ENCODE results near the gene TRPC6.

Gene TRPC6

GRCh38 chr11:101583251-101584128 is at the start of gene TRPC6:
Gene TRPC6, minus strand, starts transcription at chr11:101584007. Its CDS starts 504 bp downstream, at chr11:101583503.
- no peak for ATAC-seq

GRCh38 chr11:101620026-101620425 is 36.2 kb upstream of the TRPC6 start:
- ATAC-seq: no peak

DNA sequence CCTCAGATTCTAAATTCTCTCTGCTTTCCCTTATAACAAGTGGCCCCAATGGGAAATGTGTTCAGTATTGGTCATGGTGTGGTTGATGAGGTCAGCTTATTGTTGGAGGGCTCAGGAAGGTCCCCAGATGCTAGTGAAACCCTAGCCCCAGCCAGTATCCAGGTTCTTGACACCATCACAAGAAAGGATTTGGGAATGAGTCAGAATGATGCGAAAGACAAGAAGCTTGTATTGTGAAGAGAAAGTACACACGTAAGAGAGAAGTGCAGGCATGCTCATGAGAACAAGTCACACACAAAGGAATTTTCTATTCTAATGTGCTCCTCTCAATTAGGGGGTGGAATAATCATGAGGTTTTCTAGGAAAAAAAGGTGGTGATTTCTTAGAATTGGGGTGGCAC is 34.9 kb upstream of the TRPC6 start:
- ATAC-seq: no peak

- no peak for ATAC-seq
Measured at GRCh38 chr11:101617735-101618332, 34.0 kb upstream of the TRPC6 start.

DNA sequence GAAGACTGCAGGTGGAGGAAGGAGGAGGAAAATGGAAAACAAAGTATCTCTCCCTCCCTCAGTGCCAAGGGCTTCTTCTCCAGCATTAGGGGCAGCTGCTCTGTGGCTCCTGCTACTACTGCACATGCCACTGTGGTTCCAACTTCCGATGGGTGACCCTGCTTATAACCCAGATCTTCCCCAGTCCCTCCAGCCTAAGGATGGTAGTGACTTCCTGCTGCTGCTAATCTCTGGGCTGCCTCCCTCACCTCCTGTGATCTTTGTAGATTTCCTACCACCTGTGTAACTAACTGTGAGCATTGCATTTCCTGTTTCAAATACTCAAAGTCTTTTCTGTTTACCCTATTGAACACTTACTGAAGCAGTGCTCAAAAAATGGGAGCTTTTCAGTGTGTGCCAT is 28.7 kb upstream of the TRPC6 start:
- no peak for ATAC-seq

DNA sequence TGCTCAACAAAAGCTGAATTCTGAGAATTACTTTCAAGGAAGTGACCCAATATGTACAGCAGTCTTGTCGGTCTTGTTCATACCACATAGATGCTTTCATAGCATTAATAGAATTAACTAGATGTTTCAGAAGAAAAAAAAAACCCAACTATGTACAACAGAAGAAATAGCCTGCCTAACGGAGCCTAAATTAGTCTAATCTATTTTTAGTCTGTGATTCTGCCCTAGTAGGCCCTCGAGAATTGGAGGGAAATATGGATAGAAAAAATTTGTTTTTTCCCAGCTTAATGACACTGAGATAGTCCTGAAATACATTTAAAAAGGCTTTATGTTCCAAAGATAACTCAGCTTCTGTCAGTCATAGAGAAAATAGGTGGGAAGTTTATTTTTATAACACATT is 17.1 kb upstream of the TRPC6 start:
- no peak for ATAC-seq

DNA sequence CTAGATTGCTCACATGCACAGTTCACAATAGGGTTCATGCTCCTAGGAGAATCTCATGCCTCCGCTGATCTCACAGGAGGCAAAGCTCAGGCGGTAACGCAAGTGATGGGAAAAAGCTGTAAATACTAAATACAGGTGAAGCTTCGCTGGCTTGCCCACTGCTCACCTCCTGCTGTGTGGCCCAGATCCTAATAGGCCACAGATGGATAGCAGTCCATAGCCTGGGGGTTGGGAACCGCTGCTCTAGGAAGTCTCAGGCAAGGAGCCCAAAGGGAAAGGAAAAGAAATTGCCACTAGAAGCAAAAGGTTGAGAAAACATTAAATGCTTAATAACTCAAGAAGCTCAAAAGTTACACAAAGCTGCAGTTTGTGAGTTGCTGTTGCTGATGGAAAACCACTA is 3.2 kb upstream of the TRPC6 start:
- ATAC-seq: no peak

DNA sequence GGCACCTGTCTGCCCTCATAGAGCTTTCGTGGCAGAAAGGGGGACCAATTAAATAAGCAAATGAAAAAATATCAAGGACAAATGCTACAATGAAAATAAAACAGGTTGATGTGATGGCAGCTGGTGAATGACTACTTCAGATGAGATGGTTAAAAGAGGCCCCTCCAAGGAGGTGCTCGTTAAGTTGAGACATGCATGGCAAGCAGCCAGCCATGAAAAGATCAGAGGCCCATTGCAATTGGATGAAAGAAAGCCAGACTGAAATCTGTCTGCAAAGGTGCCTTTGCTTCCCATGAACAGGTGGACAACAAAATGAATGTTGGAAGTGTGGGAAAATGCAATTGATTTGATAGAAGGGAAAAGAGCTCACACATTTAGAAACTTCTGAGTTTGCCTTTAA is 848 bp upstream of the TRPC6 start:
- ATAC-seq: no peak

DNA sequence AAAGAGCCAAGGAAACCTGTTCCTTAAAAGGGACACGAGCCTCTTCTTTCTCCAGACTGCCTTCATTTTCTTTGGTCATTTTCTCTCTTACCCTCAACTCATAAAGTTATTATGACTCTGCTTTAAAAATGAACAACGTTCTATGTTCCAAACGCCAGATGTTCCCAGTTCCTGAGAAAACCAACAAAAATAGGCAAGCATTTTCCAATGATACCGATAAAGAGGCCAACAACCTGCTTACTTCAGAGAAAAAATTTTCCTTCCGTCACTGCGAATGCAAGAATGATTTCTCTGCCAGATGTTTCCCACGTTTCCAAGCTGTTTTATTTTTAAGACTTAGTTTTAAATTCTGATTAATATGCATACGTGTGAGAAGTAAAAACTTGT is 315 bp upstream of the TRPC6 start:
- ATAC-seq: no peak

DNA sequence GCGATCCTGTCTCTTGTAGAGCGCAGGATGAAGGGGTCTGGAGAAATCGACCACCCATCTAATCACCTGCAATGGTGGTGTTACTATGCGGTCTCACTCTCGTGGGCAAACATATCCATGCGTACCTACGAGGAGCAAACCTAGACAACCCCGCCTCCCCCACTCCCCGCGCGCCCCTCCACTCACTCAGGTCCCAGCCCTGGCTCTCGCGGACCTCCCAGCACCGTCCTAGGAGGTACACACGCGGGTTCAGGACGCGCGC is 887 bp downstream of the TRPC6 start:
- ATAC-seq: no peak

- no peak for ATAC-seq
Measured at GRCh38 chr11:101582236-101582988, 1.4 kb downstream of the TRPC6 start.

GRCh38 chr11:101577461-101577860 is 6.3 kb downstream of the TRPC6 start:
- no peak for ATAC-seq

- no peak for ATAC-seq
Measured at GRCh38 chr11:101576456-101576855, 7.4 kb downstream of the TRPC6 start.

GRCh38 chr11:101574886-101575285 is 8.9 kb downstream of the TRPC6 start:
- ATAC-seq: no peak

DNA sequence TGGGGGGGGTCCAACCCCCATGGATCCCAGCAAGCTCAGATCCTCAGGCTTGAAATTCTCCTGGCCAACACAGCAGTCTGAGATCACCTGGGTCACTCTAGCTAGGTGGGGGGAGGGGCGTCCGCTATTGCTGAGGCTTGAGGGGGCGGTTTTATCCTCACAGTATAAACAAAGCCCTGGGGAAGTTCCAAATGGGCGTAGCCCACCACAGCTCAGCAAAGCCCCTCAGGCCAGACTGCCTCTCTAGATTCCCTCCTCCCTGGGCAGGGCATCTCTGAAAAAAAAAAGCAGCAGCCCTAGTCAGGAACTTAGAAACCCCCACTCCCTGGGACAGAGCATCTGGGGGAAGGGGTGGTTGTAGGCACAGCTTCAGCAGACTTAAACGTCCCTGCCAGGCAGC is 16.7 kb downstream of the TRPC6 start:
- ATAC-seq: no peak

DNA sequence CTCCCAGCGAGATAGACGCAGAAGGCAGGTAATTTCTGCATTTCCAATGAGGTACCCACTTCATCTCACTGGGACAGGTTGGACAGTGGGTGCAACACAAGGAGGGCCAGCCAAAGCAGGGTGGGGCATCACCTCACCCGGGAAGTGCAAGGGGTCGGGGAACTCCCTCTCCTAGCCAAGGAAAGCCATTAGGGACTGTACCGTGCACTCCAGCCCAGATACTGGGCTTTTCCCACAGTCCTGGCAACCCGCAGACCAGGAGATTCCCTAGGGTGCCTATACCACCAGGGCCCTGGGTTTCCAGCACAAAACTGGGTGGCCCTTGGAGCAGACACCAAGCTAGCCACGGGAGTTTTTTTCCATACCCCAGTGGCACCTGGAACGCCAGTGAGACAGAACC is 17.2 kb downstream of the TRPC6 start:
- ATAC-seq: no peak

GRCh38 chr11:101563166-101563565 is 20.6 kb downstream of the TRPC6 start:
- no peak for ATAC-seq

DNA sequence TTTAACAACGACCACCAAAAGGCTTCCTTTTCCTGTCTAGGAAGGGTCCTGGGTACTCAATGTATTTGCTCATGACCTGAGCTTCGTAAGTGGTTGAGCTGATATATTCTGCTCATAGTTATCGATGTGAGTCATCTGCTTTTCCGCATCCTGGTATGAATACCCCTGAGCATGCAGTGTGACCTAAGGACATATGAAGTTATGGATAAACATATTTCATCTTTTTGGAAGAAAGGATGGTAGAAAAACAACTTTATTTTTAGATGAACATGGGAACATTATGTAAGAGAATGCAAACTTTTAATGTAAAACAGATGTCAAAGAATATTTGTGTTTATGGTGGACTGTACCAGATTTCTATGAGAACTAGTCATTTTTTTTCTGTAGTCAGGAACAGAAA is 28.4 kb downstream of the TRPC6 start:
- no peak for ATAC-seq

- no peak for ATAC-seq
Measured at GRCh38 chr11:101553891-101554292, 29.9 kb downstream of the TRPC6 start.

DNA sequence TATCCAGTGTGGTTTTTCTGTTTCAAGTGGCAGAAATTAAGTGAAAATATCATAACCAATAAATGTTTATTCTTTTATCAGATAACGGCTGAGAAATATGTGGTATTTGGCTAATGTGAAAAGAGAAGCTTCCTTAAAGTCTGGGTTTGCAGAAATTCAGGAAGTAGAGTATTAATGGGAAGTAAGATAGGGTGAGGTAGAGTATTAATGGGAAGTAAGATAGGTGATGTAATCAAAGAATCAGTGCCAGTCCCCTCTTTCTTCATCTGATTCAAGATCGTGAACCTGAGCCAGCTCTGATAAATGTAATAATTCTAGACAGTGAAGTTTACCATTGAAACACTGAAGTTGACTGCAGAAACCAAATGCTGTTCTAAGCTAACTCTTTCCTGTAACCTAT is 30.9 kb downstream of the TRPC6 start:
- no peak for ATAC-seq

- no peak for ATAC-seq
Measured at GRCh38 chr11:101528541-101528940, 55.3 kb downstream of the TRPC6 start.

DNA sequence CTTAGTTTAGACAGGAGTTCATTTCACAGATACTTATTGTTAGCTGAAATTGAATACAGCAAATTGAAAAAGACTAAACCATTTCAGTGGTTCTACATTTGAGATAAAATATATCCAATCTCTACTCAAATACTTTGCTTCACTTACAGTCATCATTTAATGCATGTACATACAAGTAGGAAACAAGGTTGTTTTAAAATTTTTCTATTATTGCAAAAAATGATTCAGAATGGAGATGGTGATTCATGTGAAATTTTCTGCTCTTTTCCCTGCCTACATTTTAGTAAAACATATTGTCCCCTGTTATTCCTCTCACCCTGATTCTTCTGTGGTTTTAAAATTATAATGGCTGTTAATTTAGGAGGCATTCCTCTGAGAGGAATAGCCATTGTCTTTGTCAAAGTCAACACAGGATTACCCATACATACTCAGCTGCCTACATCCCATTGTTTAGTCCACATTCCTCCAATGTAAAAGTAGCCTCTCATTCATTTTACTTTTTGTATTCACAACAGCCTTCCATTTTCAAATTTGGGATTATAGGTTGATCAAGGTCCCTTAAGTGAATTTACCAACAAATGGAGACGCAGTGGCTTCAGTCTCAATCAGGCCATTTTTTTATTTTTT is 60.1 kb downstream of the TRPC6 start:
- no peak for ATAC-seq

- ATAC-seq: no peak
Measured at GRCh38 chr11:101523193-101523592, 60.6 kb downstream of the TRPC6 start.

- ATAC-seq: no peak
Measured at GRCh38 chr11:101521821-101522220, 62.0 kb downstream of the TRPC6 start.

All from activated CD4-positive, CD25-positive, alpha-beta regulatory T cell treated with anti-CD3 and anti-CD28 coated beads, Interleukin-2, amount 50 U/mL, for 24 hours (primary cell).